Testis (tissue), 3 donors: Measurements from ENCODE around the gene FMNL2. TPM values are rescaled to one million over a fixed set of nuclear protein-coding genes. Genes with fewer than 3 reads are reported as not detected.

Experiments used
- DNase-seq: peaks from one replicate; pipeline ENCODE4 v3.0.0-alpha.2; 2019
- H3K27ac ChIP-seq, 2 donors: fragments of 200-600 bp; sonication (generic); one replicate each; pipeline ENCODE4 v1.5.1; 2019
- H3K27me3 ChIP-seq: fragments of 200-600 bp; sonication (generic); one replicate; pipeline ENCODE4 v1.5.1; 2019
- H3K36me3 ChIP-seq: fragments of 200-600 bp; sonication (generic); one replicate; pipeline ENCODE4 v1.5.1; 2017; ENCODE audit warnings: low read depth; ENCODE audit errors: missing control alignments
- H3K4me1 ChIP-seq: fragments of 200-600 bp; sonication (generic); one replicate; pipeline ENCODE4 v1.5.1; 2019
- H3K4me3 ChIP-seq, 2 donors: fragments of 200-600 bp; sonication (generic); one replicate each; pipeline ENCODE4 v1.5.1; 2017 to 2019
- H3K9me3 ChIP-seq: fragments of 200-600 bp; sonication (generic); one replicate; pipeline ENCODE4 v1.5.1; 2017
- CTCF ChIP-seq, 3 experiments: fragments of 450-650 bp in 2 of 3; fragments of 200-600 bp in 1 of 3; sonication (generic) in 1 of 3; IDR thresholded peaks; one replicate each; pipeline ENCODE4 v1.5.1; 2016 to 2019; ENCODE audit warnings: antibody characterized with exemption in 3 of 3, mild to moderate bottlenecking in 2 of 3, moderate library complexity in 1 of 3
- POLR2A ChIP-seq: fragments of 450-650 bp; IDR thresholded peaks from one replicate; pipeline ENCODE4 v1.6.1; 2017; ENCODE audit warnings: antibody characterized with exemption, mild to moderate bottlenecking, moderate library complexity
- WGBS, 2 donors: methylation state at CpG; one replicate each; pipeline ENCODE4 v1.1.5; 2018; 5-methylcytosine and 5-hydroxymethylcytosine counted together
- intact Hi-C: fragments of 100-400 bp; cut with DNase I; formaldehyde crosslinking; loops from one replicate; pipeline ENCODE4 v1.15.1; 2023; ENCODE audit warnings: low total_unique reads
- polyA plus RNA-seq: library from polyadenylated mRNA; stranded (reverse); fragments of 350-450 nt; fragmentation: Illumina TruSeq; extraction: RNeasy Lipid Tissue Mini Kit (QIAGEN cat#74804); gene quantifications from one replicate; pipeline ENCODE4 v1.2.3, GENCODE V29; 2014; ENCODE audit warnings: low read depth, low replicate concordance; ENCODE audit not compliant: insufficient read depth
- total RNA-seq, 2 donors: library from RNA; depleted of rRNA; stranded (reverse); fragments of >200 nt; gene quantifications; one replicate each; pipeline ENCODE4 v1.2.3, GENCODE V29; 2016

FMNL2 gene
- total and polyA plus RNA-seq, 3 donors from 2014 or later, result 15.4 to 19.8 (median 16.8) TPM

- Histone ChIP-seq H3K4me1 (no peaks in the 10 kb centered on the region), H3K36me3 (no peaks in the 10 kb centered on the region), H3K4me3 (no peak overlapping the region), H3K27ac (no peak overlapping the region), H3K27me3 (no peaks in the 10 kb centered on the region), H3K9me3 (no peaks in the 10 kb centered on the region)
- no peak for DNase-seq
- intact Hi-C loops, result no loop called here
- TF ChIP-seq CTCF (IDR thresholded peaks at IDR 0.05) (no peak), POLR2A (no peak)
- WGBS, 2 donors, result 89 to 98% methylated on average over 2 of the region's 2 CpGs
These were observed 7.0 kb upstream of the FMNL2 start for GRCh38 chr2:152328013-152328412.

GRCh38 chr2:152330235-152330866 is 4.6 kb upstream of the FMNL2 start:
- DNase-seq, result no peak
- Histone ChIP-seq H3K4me3 (no peak overlapping the region), H3K36me3 (no peaks in the 10 kb centered on the region), H3K27ac (no peak overlapping the region), H3K9me3 (no peaks in the 10 kb centered on the region), H3K27me3 (no peaks in the 10 kb centered on the region), H3K4me1 (no peaks in the 10 kb centered on the region)
- intact Hi-C loops, result no loop called here
- 79 to 85% methylated on average over 4 of the region's 4 CpGs for WGBS, 2 donors
- TF ChIP-seq POLR2A (no peak), CTCF (IDR thresholded peaks at IDR 0.05) (no peak)

- no peaks in the 10 kb centered on the region for H3K4me1 ChIP-seq
- H3K9me3 ChIP-seq, result no peaks in the 10 kb centered on the region
- no peaks in the 10 kb centered on the region for H3K36me3 ChIP-seq
- peak overlapping the region; percentile 89 to 91 for H3K27ac ChIP-seq
- intact Hi-C loops, result no loop called here
- no peak for TF ChIP-seq POLR2A
- no peak for TF ChIP-seq CTCF (IDR thresholded peaks at IDR 0.05)
- peak overlapping the region; percentile 85 to 89 for H3K4me3 ChIP-seq
- no peaks in the 10 kb centered on the region for H3K27me3 ChIP-seq
- 3% methylated on average over 11 of the region's 11 CpGs for whole genome bisulfite sequencing, 2 donors
- no peak for DNase-seq
These were observed 316 bp upstream of the FMNL2 start for GRCh38 chr2:152334701-152335015.

- 0 to 2% methylated on average over 13 to 33 of the region's 35 CpGs for WGBS, 2 donors
- TF ChIP-seq POLR2A, result no peak
- TF ChIP-seq CTCF (IDR thresholded peaks at IDR 0.05), result no peak
- no peaks in the 10 kb centered on the region for H3K4me1 ChIP-seq
- peak; percentile 25 for DNase-seq
- H3K27ac ChIP-seq, result peak overlapping the region; percentile 89 to 91
- intact Hi-C loops, result no loop called here
- no peaks in the 10 kb centered on the region for H3K27me3 ChIP-seq
- no peaks in the 10 kb centered on the region for H3K36me3 ChIP-seq
- H3K9me3 ChIP-seq, result no peaks in the 10 kb centered on the region
- peak overlapping the region; percentile 85 to 89 for H3K4me3 ChIP-seq
These were observed 748 bp downstream of the FMNL2 start for GRCh38 chr2:152335726-152336118.
